K562 (cell line): ENCODE measurements around the gene PARD3B. TPM values are rescaled to one million over a fixed set of nuclear protein-coding genes. Genes with fewer than 3 reads are reported as not detected.

Experiments
- ATAC-seq: fragments of 200-7000 bp; cut with Tn5 transposase; 3 replicates; pipeline ENCODE4 v1.9.1; 2020; ENCODE audit warnings: moderate library complexity
- BruUV-seq: library from RNA; stranded (reverse); fragments of 400-500 nt; replicated peaks from 2 replicates; lab custom pipeline; 2021; lab: Mats Ljungman, UMichigan
- CTCF ChIA-PET: fragments of 300-600 bp; formaldehyde crosslinking; extraction: SDS; loops from one replicate; lab custom pipeline; 2021; ENCODE audit warnings: low intra/inter-chr PET ratio; lab: Yijun Ruan, JAX
- POLR2A ChIA-PET: fragments of 300-600, 350-650 bp; sonication (Branson Sonifier 250); formaldehyde crosslinking; extraction: SDS; loops from one replicate; lab custom pipeline; 2021; ENCODE audit warnings: antibody characterized with exemption, inconsistent platforms; lab: Yijun Ruan, JAX
- DNase-seq, 4 experiments: peaks; one replicate each; pipeline versions ENCODE4 v3.0.0 to v3.0.0-alpha.2; 2011 to 2018; ENCODE audit warnings: low spot score in 3 of 4, mixed read lengths in 3 of 4; ENCODE audit errors: extremely low read depth in 1 of 4
- FAIRE-seq: peaks from 2 replicates; lab custom pipeline; 2011; peaks lifted over from hg19 to GRCh38; lab: Jason Lieb, UNC
- H2AFZ ChIP-seq: 2 replicates; pipeline ENCODE4 v1.6.0; 2011; ENCODE audit warnings: low read depth, low read length, control low read depth, inconsistent platforms
- H3K27ac ChIP-seq: fragments of 200-600 bp; 3 replicates; pipeline ENCODE4 v1.8.0; 2011; ENCODE audit warnings: low read depth, mild to moderate bottlenecking, control low read depth, inconsistent platforms, low read length, moderate library complexity, mixed read lengths; ENCODE audit errors: extremely low read depth
- H3K27me3 ChIP-seq, 2 experiments: fragments of 300-600 bp in 1 of 2; 2 replicates in 1 of 2; 3 replicates in 1 of 2; pipeline versions ENCODE4 v1.6.0 to v1.8.0; 2011; ENCODE audit warnings: inconsistent platforms in 2 of 2, low read length in 2 of 2, mild to moderate bottlenecking in 1 of 2, mixed read lengths in 1 of 2, moderate library complexity in 1 of 2; ENCODE audit not compliant: control insufficient read depth in 2 of 2, insufficient read depth in 2 of 2
- H3K36me3 ChIP-seq: fragments of 300-600 bp; 3 replicates; pipeline ENCODE4 v1.8.0; 2011; ENCODE audit warnings: mild to moderate bottlenecking, low read length, inconsistent platforms; ENCODE audit not compliant: control insufficient read depth, insufficient read depth
- H3K4me1 ChIP-seq, 2 experiments: fragments of 200-600 bp in 1 of 2; replicated peaks in 1 of 2; 2 replicates in 1 of 2; 3 replicates in 1 of 2; pipeline versions ENCODE4 v1.5.1 to v1.8.0; 2011; ENCODE audit warnings: inconsistent platforms in 2 of 2, low read length in 2 of 2, mild to moderate bottlenecking in 1 of 2, mixed read lengths in 1 of 2, moderate library complexity in 1 of 2; ENCODE audit not compliant: control insufficient read depth in 2 of 2, insufficient read depth in 2 of 2
- H3K4me2 ChIP-seq: 2 replicates; pipeline ENCODE4 v1.6.1; 2011; ENCODE audit warnings: low read length, control low read depth, inconsistent platforms, mixed read lengths; ENCODE audit not compliant: insufficient read depth
- H3K4me3 ChIP-seq: fragments of 200-600 bp; sonication (generic), shearing (Covaris generic); 2 replicates; pipeline ENCODE4 v1.5.1; 2016; ENCODE audit warnings: control low read depth, inconsistent platforms
- H3K79me2 ChIP-seq: fragments of 200-600 bp; 3 replicates; pipeline ENCODE4 v1.8.0; 2011; ENCODE audit warnings: low read length, inconsistent platforms; ENCODE audit not compliant: control insufficient read depth, insufficient read depth
- H3K9ac ChIP-seq, 2 experiments: 2 replicates each; pipeline versions ENCODE4 v1.6.0 to v1.6.1; 2011; ENCODE audit warnings: low read depth in 2 of 2, low read length in 2 of 2, control low read depth in 1 of 2, inconsistent platforms in 1 of 2, mild to moderate bottlenecking in 1 of 2, mixed read lengths in 1 of 2; ENCODE audit not compliant: insufficient read depth in 1 of 2
- H3K9me1 ChIP-seq: one replicate; pipeline ENCODE4 v1.6.0; 2011; ENCODE audit warnings: inconsistent platforms, mild to moderate bottlenecking, low read length, moderate library complexity; ENCODE audit not compliant: control insufficient read depth, insufficient read depth
- H3K9me3 ChIP-seq: replicated peaks from 2 replicates; pipeline ENCODE4 v1.5.1; 2011; ENCODE audit warnings: low read depth, low read length, inconsistent platforms; ENCODE audit not compliant: control insufficient read depth, insufficient read depth
- H4K20me1 ChIP-seq: replicated peaks from 2 replicates; pipeline ENCODE4 v1.6.1; 2011; ENCODE audit warnings: low read length, inconsistent platforms, mixed read lengths; ENCODE audit not compliant: control insufficient read depth, insufficient read depth
- ATF7 ChIP-seq: fragments of 450-650 bp; IDR thresholded peaks from 2 replicates; pipeline ENCODE4 v1.7.1; 2014; ENCODE audit warnings: mild to moderate bottlenecking, moderate library complexity
- CHD4 ChIP-seq: fragments of 200-600 bp; sonication (generic); IDR thresholded peaks from 3 replicates; pipeline ENCODE4 v1.6.1; 2012; ENCODE audit warnings: low read depth, mild to moderate bottlenecking, mixed read lengths, low read length, inconsistent platforms; ENCODE audit not compliant: insufficient read depth, insufficient replicate concordance, poor library complexity, severe bottlenecking
- ELF1 ChIP-seq: fragments of 200-800 bp; sonication (Bioruptor generic); IDR thresholded peaks from 2 replicates; pipeline ENCODE4 v1.6.1; 2016; ENCODE audit warnings: missing genetic modification characterization, missing compliant biosample characterization
- EZH2 ChIP-seq: IDR thresholded peaks from 2 replicates; pipeline ENCODE4 v1.6.1; 2012; ENCODE audit warnings: low read depth, mild to moderate bottlenecking, inconsistent platforms, low read length, borderline replicate concordance
- HLTF ChIP-seq: fragments of 450-650 bp; IDR thresholded peaks from 2 replicates; pipeline ENCODE4 v1.6.1; 2016
- JUND ChIP-seq, 2 experiments: IDR thresholded peaks; 2 replicates in 1 of 2; 3 replicates in 1 of 2; pipeline ENCODE4 v1.6.1; 2011; ENCODE audit warnings: borderline replicate concordance in 2 of 2, low read depth in 2 of 2, low read length in 2 of 2, improper control_type of control experiment in 1 of 2, missing biosample characterization in 1 of 2, missing genetic modification characterization in 1 of 2, missing genetic modification reagents in 1 of 2
- LCOR ChIP-seq: sonication (generic); formaldehyde crosslinking; IDR thresholded peaks from 2 replicates; pipeline ENCODE4 v1.8.0; 2022; ENCODE audit warnings: mild to moderate bottlenecking, missing genetic modification reagents
- MAFF ChIP-seq: IDR thresholded peaks from 2 replicates; pipeline ENCODE4 v1.6.1; 2012; ENCODE audit warnings: low read length, improper control_type of control experiment
- MCM2 ChIP-seq: fragments of 450-650 bp; IDR thresholded peaks from 2 replicates; pipeline ENCODE4 v1.6.1; 2017; ENCODE audit warnings: low read depth, mild to moderate bottlenecking
- NFE2L1 ChIP-seq: fragments of 450-650 bp; IDR thresholded peaks from 2 replicates; pipeline ENCODE4 v1.6.1; 2016; ENCODE audit warnings: missing genetic modification characterization, low read depth, mild to moderate bottlenecking, missing compliant biosample characterization, moderate library complexity, borderline replicate concordance
- NR4A1 ChIP-seq, 2 experiments: fragments of 250-450 bp in 1 of 2; fragments of 450-650 bp in 1 of 2; sonication (Bioruptor Pico) in 1 of 2; IDR thresholded peaks; 2 replicates each; pipeline versions ENCODE4 v1.4.0 to v1.6.1; 2016 to 2020; ENCODE audit warnings: mild to moderate bottlenecking in 2 of 2, missing compliant biosample characterization in 1 of 2, missing genetic modification characterization in 1 of 2, moderate library complexity in 1 of 2
- POLR2H ChIP-seq: IDR thresholded peaks from 2 replicates; pipeline ENCODE4 v1.6.1; 2016; ENCODE audit warnings: missing genetic modification characterization, low read depth, mild to moderate bottlenecking, control low read depth, missing compliant biosample characterization, moderate library complexity
- TBP ChIP-seq: optimal IDR thresholded peaks from 2 replicates; pipeline ENCODE3; 2011; ENCODE audit warnings: low read depth, low read length, improper control_type of control experiment
- ZNF197 ChIP-seq: fragments of 200-800 bp; sonication (Bioruptor generic); IDR thresholded peaks from 2 replicates; pipeline ENCODE4 v1.6.1; 2016; ENCODE audit warnings: low read depth, missing genetic modification characterization, missing compliant biosample characterization
- ZNF239 ChIP-seq: fragments of 250-450 bp; sonication (Bioruptor Pico); IDR thresholded peaks from 2 replicates; pipeline ENCODE4 v1.4.0; 2020; ENCODE audit warnings: mild to moderate bottlenecking
- WGBS: fragments of 100-300 bp; shearing (Covaris generic); methylation state at CpG from one replicate; pipeline ENCODE4 v1.1.6; 2016; ENCODE audit warnings: low coverage, mixed read lengths; ENCODE audit not compliant: insufficient coverage; ENCODE audit errors: missing lambda C conversion rate; 5-methylcytosine and 5-hydroxymethylcytosine counted together
- in situ Hi-C: fragments of 300-500 bp; cut with MboI; formaldehyde crosslinking; loops from 4 replicates; pipeline ENCODE4 v1.15.0; 2018; ENCODE audit warnings: inconsistent platforms, mixed read lengths
- intact Hi-C: fragments of 100-400 bp; cut with micrococcal nuclease; formaldehyde crosslinking; loops from 2 replicates; pipeline ENCODE4 v1.14.2; 2022
- polyA plus RNA-seq, 8 experiments: library from polyadenylated mRNA; depleted of rRNA in 4 of 8; stranded (reverse) in 5 of 8; unstranded in 3 of 8; fragments of >200 nt; fragmentation: Nextera tagmentation in 2 of 8; fragmentation: Illumina TruSeq in 1 of 8; extraction: Ambion mirVana in 2 of 8; extraction: Trizol in 1 of 8; gene quantifications; 2 replicates each; pipeline versions ENCODE4 v1.2.1 to v1.2.3, GENCODE V29; 2011 to 2014; ENCODE audit warnings: inconsistent platforms in 1 of 8, missing spikeins in 1 of 8
- total RNA-seq, 7 experiments: library from RNA; depleted of rRNA in 6 of 7; stranded (reverse); fragments of >200 nt in 6 of 7; fragmentation: Illumina TruSeq in 2 of 7; extraction: Trizol in 2 of 7; gene quantifications; 2 replicates each; pipeline versions ENCODE4 v1.2.1 to v1.2.3, GENCODE V29; 2011 to 2021; ENCODE audit warnings: low replicate concordance in 1 of 7
- TF ChIP-seq, protein P1 (sequence below): fragments of 250-450 bp; sonication (Bioruptor Pico); IDR thresholded peaks from 2 replicates; pipeline ENCODE4 v1.5.0; 2021

The PARD3B gene
- total and polyA plus RNA-seq, 9 of the 15 experiments (the other 6 are each of a cell fraction or from before 2014, with no cell fraction given), result 0.15 to 3.0 (median 1.1) TPM

DNA sequence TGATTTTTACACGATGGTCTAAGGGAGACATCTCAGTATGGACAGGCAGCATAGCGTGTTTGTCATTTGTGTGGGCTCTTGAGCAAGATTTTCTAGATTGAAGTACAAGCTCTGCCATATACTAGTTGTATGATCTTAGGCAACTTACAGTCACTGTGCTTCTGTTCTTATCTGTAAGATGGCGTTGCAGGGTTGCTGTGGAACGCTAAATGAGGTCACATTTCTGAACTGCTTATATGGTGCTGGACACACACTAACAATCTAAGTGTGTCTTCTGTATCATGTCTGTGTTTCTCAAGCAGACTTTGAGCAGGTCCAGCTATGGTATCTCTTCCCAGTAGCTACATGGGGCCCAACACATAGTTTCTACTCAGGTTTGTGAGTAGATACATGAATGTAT is 29.2 kb downstream of the PARD3B start:
- TF ChIP-seq ATF7 (peak; percentile 38; the same call in 1 of the 2 replicates), JUND (IDR thresholded peaks at IDR 0.05; ENCODE audit: borderline replicate concordance, low read depth, low read length) (no peak; the same call in 1 of the 2 replicates), JUND (tag; IDR thresholded peaks at IDR 0.05; ENCODE audit: borderline replicate concordance, low read depth, low read length) (peak; percentile 58; the same call in 2 of the 3 replicates), TBP (no peak), ZNF197 (CRISPR knock-in tag) (no peak), HLTF (no peak)
- no peak overlapping the region for H3K4me3 ChIP-seq
- H3K4me2 ChIP-seq, result no peak overlapping the region
- no peaks in the 10 kb centered on the region for H3K4me1 ChIP-seq
- BruUV-seq, result no TSS peak
- in situ Hi-C loops, result no loop called here
- H3K36me3 ChIP-seq, result no peaks in the 10 kb centered on the region
- ATAC-seq (peak; percentile 65; the same call in 2 of the 3 replicates), DNase-seq (no peak), FAIRE-seq (no peak)
- no peaks in the 10 kb centered on the region for H3K9me1 ChIP-seq
- no peak overlapping the region for H3K9ac ChIP-seq
- ChIA-PET POLR2A (no interaction called here), CTCF (no interaction called here)
- intact Hi-C loops, result no loop called here
- no peaks in the 10 kb centered on the region for H3K79me2 ChIP-seq
- no peaks in the 10 kb centered on the region for H3K9me3 ChIP-seq
- no peak overlapping the region for H2AFZ ChIP-seq
- no peaks in the 10 kb centered on the region for H3K27me3 ChIP-seq
- H3K27ac ChIP-seq, result no peak overlapping the region
- WGBS, result 3% methylated on average over 4 of the region's 4 CpGs
- no peaks in the 10 kb centered on the region for H4K20me1 ChIP-seq

DNA sequence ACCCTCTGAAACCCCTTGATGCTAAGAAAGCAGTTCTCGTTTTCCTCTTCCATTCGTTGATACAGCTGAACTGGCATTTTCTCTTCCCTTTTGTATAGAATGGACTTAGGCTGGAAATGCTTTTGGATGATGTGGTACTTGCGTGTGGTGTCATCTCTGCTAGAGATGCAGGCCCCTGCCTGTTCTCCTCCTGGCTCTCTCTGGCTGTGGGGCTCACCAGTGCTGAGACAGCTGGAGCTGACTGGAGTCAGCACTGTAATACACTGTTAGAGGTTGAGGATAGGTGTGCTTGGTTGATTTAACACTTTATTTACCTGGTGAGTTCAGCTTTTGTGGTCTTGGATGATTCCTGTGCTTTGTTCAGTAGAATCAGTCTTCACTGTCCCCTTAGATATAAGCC is 30.2 kb downstream of the PARD3B start:
- BruUV-seq, result no TSS peak
- FAIRE-seq (no peak), DNase-seq (no peak), ATAC-seq (no peak)
- Histone ChIP-seq H3K36me3 (no peaks in the 10 kb centered on the region), H3K4me3 (no peak overlapping the region), H4K20me1 (no peaks in the 10 kb centered on the region), H3K4me2 (no peak overlapping the region), H3K79me2 (no peaks in the 10 kb centered on the region), H3K9me1 (no peaks in the 10 kb centered on the region), H2AFZ (no peak overlapping the region), H3K9ac (no peak overlapping the region; a peak in 1 of 4 replicates), H3K9me3 (no peaks in the 10 kb centered on the region), H3K4me1 (no peaks in the 10 kb centered on the region), H3K27ac (no peak overlapping the region), H3K27me3 (no peaks in the 10 kb centered on the region)
- CTCF ChIA-PET, result no interaction called here
- 21% methylated on average over 3 of the region's 3 CpGs for WGBS
- in situ Hi-C loops (no loop called here), intact Hi-C loops (no loop called here)
- POLR2A ChIA-PET, result no interaction called here
- no peak for TF ChIP-seq LCOR (CRISPR knock-in tag)
- TF ChIP-seq POLR2H, result no peak
- TF ChIP-seq ZNF239 (CRISPR knock-in tag), result no peak
- TF ChIP-seq CHD4, result no peak
- TF ChIP-seq NFE2L1, result no peak
- no peak for TF ChIP-seq MAFF
- no peak for TF ChIP-seq NR4A1 (CRISPR knock-in tag; IDR thresholded peaks at IDR 0.05)
- no peak for TF ChIP-seq NR4A1 (tag; IDR thresholded peaks at IDR 0.05)
- TF ChIP-seq, protein P1, sequence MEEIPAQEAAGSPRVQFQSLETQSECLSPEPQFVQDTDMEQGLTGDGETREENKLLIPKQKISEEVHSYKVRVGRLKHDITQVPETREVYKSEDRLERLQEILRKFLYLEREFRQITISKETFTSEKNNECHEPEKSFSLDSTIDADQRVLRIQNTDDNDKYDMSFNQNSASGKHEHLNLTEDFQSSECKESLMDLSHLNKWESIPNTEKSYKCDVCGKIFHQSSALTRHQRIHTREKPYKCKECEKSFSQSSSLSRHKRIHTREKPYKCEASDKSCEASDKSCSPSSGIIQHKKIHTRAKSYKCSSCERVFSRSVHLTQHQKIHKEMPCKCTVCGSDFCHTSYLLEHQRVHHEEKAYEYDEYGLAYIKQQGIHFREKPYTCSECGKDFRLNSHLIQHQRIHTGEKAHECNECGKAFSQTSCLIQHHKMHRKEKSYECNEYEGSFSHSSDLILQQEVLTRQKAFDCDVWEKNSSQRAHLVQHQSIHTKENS, result no peak
- TF ChIP-seq ELF1 (tag), result no peak
- TF ChIP-seq MCM2, result no peak
- TF ChIP-seq EZH2, result no peak
